Left colon (tissue), 2 donors: ENCODE data around the gene GPR146. TPM values are rescaled to one million over a fixed set of nuclear protein-coding genes. Genes with fewer than 3 reads are reported as not detected.
"Not testable (repeated sequence)": the region's sequence is repeated elsewhere in the genome, so short reads cannot be mapped to it uniquely, and the experiment has no call there.

Experiments used
- ATAC-seq: fragments of 200-7000 bp; cut with Tn5 transposase; one replicate; pipeline ENCODE4 v1.9.1; 2020; ENCODE audit warnings: mild to moderate bottlenecking, moderate library complexity
- DNase-seq, 2 donors: peaks; one replicate each; pipeline ENCODE4 v3.0.0-alpha.2; 2020
- intact Hi-C, 2 donors: fragments of 100-400 bp; cut with DNase I in 1 of 2; cut with micrococcal nuclease in 1 of 2; formaldehyde crosslinking; loops; one replicate each; pipeline versions ENCODE4 v1.11.2 to v1.14.0; 2022; cut with DNase I, micrococcal nuclease
- long read RNA-seq: library from polyadenylated mRNA; unstranded; transcript quantifications from one replicate; pipeline ENCODE4 v2.0.0, GENCODE V29; 2021
- total RNA-seq, 2 donors: library from RNA; stranded (reverse); fragmentation: NEBNext Ultra II Directional; extraction: Animal tissue kit (Norgen Biotek cat#: 25700); gene quantifications; one replicate each; pipeline ENCODE4 v1.2.1, GENCODE V29; 2021
- donor health status: DM: no; HTN: no; CAD: no.
- donor health status: DM: yes; HTN: yes; CAD: no.

GPR146 gene, protein sequence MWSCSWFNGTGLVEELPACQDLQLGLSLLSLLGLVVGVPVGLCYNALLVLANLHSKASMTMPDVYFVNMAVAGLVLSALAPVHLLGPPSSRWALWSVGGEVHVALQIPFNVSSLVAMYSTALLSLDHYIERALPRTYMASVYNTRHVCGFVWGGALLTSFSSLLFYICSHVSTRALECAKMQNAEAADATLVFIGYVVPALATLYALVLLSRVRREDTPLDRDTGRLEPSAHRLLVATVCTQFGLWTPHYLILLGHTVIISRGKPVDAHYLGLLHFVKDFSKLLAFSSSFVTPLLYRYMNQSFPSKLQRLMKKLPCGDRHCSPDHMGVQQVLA
- total RNA-seq = 1 to 10 TPM; 4.0 to 7.4 TPM
- long read RNA-seq, transcript GPR146-201 (2 exons, 1,969 nt) = major isoform, 5 of 12 reads
- long read RNA-seq, partial matches to known transcripts = 0 of 12 reads
- long read RNA-seq, other reads (novel, unspliced or antisense) = 2 of 12 reads

DNA sequence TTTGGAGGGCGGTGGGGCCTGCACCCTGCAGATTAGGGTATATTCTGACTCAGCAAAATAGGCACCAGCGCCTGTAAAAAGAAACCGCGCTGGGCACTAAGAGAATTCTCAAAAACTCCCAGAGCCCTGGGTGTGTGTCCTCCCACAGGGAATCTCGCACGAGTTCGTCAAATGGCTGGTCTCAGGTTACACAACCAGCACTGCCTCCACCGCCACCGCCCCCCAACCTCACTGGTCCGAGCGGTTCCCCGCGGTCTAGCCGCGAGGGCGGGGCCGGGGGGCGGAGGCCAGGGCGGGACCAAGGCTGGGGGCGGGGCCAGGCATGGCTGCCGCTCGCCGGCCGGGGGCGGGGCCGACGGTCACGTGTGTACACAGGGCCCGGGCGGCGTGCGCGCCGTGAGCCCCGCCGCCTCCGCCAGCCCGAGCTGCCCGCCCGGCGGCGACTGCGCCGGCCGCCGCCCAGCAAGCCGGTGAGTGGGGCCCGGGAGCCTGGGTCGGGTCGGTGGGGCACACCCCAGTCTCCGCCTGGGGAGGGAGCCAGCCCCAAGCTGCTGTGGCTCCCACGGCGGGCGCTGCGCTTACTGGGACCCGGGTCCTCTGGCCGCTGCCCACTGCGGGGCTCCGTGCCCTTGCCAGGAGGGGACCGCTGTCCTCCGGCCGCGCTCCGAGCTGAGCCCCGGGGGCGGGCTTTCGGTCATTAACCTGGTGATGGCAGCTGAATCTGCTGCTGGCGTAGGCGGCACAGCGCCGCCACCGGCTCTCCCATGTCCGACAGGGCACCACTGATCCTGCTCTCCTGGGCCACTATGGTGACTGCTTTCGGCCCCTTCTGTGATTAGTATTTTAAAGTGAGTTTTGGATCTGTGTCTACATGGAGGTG lies at the start of gene GPR146:
GPR146 (plus strand) TSS at position 358 of the 880 bp plus-strand sequence. CDS start 12,970 bp downstream, outside the sequence.
- DNase-seq = peak; percentile 96 to 98
- ATAC-seq = peak; percentile 87
- intact Hi-C loops = no loop called here

DNA sequence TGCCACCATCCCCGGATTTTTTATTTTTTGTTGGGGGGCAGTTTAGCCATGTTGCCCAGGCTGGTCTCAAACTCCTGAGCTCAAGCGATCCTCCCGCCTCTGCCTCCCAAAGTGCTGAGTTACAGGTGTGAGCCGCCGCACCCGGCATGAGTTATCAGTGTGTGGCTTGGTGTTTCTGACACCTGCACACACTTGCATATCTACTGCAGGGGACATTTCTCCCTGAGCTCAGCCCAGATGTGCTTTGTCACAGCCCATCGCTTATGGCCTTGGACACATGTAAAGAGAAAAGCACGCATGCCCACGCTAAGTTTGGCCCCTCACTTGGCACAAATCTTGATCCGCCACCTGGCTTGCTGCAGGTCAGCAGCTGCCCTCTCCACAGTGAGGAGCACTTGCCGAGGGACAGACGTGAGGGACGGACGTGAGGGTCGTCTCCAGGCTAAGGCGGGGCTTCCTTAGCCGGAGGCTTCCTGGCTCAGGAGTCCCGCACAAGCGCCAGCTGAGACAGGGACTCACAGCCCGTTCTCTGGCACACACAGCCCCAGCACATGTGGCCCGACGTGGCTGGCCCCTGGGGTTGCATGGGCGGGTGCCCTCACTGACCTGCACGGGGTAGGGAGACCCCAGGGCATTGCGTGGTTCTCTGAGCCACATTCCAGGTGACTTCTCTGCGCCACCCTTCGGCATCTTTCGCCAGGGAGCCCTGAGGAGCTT lies 49.6 kb upstream of the GPR146 start:
- ATAC-seq (no peak), DNase-seq (no peak)
- intact Hi-C loops = loop anchor here (5.0 kb wide), 2 partner anchors 68 to 73 kb away; no protein-coding TSS in a partner anchor

DNA sequence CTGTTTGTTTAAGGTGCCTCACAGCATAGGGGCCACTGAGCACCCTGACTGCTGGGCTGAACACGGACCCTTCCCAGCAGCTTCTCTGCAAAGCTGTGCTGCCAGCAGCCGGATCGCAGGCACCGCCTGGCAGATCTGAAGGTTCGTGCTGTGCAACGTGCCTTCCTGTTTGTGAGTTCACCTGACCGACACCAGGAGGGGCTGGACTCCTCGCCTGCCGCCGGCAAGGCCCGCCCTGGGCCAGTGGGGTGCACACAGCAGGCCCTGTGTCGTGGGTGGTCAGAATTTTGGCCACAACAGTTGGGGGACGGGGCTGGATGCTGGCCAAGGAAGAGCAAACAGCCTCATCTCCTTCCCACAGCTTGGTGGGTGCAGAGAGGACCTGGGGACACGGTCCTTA lies 48.8 kb upstream of the GPR146 start:
- intact Hi-C loops = loop anchor here in 1 of 2 donors (5.0 kb wide), 1 partner anchor 67 kb away; no protein-coding TSS in a partner anchor
- ATAC-seq (no peak), DNase-seq (no peak)

- no peak for ATAC-seq
- intact Hi-C loops = loop anchor here in 1 of 2 donors (5.0 kb wide), 1 partner anchor 66 kb away; no protein-coding TSS in a partner anchor
Observed at GRCh38 chr7:996079-996872, 48.1 kb upstream of the GPR146 start.

GRCh38 chr7:997404-998395 lies 46.6 kb upstream of the GPR146 start:
- peak; percentile 69 to 77 for DNase-seq
- intact Hi-C loops = loop anchor here in 1 of 2 donors (5.0 kb wide), 1 partner anchor 65 kb away; no protein-coding TSS in a partner anchor
- ATAC-seq = peak; percentile 73

More at GRCh38 chr7:996079-996872, 48.1 kb upstream of the GPR146 start:
- no peak for DNase-seq

DNA sequence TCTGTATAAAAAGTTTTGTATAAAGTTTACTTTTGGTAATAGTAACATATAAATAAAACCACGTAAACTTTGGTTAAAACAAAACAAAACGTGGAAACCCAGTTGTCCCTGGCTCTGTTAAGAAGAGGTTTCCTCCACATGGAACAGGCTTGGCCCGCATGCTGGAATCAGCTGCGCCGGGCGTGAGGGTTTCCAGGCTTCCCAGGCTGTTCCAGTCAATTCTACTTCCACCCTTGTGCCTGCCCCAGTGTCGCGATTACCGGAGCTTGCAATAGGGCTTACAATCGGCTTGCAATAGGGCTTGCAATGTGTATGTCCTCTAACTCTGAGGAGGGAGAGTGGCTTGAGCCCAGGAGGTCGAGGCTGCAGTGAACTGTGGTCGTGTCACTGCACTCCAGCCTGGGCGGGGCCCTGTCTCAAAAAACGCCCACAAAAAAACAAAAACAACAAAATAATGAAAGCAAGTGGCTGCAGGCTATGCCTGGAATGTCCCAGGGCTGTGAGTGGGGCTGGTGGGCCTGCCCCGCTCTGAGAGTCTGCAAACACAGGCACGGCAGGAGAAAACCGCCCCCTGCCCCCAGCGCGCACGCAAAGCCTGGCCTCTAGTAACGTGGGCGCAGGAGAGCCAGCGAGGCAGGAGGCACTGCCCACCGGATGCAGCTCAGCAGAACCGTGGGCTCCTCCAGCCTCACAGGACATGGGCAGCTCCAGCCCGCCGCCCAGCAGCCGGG lies 45.0 kb upstream of the GPR146 start:
- intact Hi-C loops = loop anchor here in 1 of 2 donors (5.0 kb wide), 1 partner anchor 63 kb away; no protein-coding TSS in a partner anchor
- DNase-seq (no peak), ATAC-seq (no peak)

DNA sequence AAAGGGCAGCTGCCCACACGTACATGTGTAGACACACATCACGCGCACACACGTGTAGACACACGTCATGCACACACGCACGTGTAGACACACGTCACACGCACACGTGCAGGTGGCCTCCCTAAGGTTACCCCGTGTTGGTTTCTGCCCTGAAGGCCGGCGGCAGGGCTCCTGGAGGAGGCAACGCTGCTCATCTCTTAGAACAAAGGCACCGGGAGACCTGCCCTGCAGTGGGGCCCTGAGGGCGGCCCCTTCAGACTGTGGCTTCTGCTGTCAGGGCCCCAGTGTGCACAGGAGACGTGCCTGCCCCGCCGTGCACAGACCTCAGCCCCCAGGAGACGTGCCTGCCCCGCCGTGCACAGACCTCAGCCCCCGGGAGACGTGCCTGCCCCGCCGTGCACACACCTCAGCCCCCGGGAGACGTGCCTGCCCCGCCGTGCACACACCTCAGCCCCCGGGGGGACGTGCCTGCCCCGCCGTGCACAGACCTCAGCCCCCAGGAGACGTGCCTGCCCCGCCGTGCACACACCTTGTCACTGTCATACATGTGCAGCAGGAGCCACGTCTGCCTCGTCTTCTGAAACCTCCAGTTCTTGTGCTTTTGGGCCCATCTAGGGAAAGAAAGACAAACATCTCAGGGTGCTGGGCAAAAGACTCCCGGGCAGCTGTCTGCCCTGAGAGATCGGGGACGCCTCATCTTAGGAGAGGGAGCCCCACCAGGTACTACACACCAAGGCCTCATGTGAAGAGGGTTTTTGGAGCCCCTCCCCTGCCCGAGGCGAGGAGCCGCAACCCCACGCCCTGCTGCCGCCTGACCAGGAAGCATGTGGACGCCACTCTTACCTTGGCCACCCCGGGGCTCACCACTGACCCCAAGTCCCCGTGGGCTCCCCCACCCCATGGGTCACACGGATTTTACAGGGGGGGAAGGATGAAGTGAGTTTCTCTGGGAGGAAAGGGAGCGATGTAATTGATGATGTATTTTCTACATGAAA lies 44.1 kb upstream of the GPR146 start:
- no peak for DNase-seq
- ATAC-seq = no peak
- intact Hi-C loops = loop anchor here in 1 of 2 donors (5.0 kb wide), 1 partner anchor 62 kb away; no protein-coding TSS in a partner anchor

DNA sequence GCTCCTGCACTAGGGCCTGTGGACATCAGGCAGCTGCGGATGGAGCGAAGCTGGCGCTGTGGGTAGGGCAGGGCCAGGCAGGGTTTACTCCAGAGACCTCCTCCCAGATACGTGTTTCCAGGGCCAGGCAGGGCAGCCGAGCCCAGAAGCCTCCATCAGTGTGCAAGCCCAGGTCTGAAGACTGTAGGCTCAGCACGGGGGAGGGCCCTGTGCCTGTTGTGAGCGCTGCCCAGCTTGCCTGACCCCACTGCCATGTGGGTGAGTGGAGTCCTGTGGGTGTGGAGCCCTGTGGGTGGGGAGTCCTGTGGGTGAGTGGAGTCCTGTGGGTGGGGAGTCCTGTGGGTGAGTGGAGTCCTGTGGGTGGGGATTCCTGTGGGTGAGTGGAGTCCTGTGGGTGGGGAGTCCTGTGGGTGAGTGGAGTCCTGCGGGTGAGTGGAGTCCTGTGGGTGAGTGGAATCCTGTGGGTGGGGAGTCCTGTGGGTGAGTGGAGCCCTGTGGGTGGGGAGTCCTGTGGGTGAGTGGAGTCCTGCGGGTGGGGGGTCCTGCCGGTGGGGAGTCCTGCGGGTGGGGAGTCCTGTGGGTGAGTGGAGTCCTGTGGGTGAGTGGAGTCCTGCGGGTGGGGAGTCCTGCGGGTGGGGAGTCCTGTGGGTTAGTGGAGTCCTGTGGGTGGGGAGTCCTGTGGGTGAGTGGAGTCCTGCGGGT lies 43.1 kb upstream of the GPR146 start:
- DNase-seq, ATAC-seq, intact Hi-C loops: not testable (repeated sequence)

DNA sequence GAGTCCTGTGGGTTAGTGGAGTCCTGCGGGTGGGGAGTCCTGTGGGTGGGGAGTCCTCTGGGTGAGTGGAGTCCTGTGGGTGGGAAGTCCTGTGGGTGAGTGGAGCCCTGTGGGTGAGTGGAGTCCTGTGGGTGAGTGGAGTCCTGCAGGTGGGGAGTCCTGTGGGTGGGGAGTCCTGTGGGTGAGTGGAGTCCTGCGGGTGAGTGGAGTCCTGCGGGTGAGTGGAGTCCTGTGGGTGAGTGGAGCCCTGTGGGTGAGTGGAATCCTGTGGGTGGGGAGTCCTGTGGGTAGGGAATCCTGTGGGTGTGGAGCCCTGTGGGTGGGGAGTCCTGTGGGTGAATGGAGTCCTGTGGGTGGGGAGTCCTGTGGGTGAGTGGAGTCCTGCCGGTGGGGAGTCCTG lies 42.3 kb upstream of the GPR146 start:
- DNase-seq, ATAC-seq, intact Hi-C loops: not testable (repeated sequence)

DNA sequence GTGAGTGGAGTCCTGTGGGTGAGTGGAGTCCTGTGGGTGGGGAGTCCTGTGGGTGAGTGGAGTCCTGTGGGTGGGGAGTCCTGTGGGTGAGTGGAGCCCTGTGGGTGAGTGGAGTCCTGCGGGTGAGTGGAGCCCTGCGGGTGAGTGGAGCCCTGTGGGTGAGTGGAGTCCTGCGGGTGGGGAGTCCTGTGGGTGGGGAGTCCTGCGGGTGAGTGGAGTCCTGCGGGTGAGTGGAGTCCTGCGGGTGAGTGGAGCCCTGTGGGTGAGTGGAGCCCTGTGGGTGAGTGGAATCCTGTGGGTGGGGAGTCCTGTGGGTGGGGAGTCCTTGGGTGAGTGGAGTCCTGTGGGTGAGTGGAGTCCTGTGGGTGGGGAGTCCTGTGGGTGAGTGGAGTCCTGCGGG lies 41.9 kb upstream of the GPR146 start:
- intact Hi-C loops, DNase-seq, ATAC-seq: not testable (repeated sequence)

- intact Hi-C loops = no loop called here
- ATAC-seq (no peak), DNase-seq (no peak)
Observed at GRCh38 chr7:1004018-1004852, 40.1 kb upstream of the GPR146 start.

DNA sequence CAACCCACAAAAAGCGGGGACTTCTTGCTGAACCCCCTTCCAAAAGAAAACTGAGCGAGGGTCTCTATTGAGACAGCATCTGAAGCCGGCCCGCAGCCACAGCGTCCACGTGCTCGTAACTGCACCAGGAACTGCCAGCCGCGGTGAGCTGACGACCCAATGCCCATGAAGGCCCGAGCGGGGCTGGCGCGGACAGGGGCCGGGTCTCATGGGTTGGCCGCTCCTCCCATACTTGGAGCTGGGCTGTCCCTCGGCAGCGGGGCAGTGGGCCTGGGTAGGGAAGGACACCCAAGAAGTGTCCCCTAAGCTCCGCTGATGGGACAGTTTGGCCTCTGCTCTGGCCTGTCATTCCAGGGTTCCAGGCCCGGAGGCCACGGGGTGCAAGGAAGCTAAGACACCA lies 39.0 kb upstream of the GPR146 start:
- DNase-seq = no peak
- intact Hi-C loops = no loop called here

GRCh38 chr7:1007901-1008300 lies 36.4 kb upstream of the GPR146 start:
- ATAC-seq (peak; percentile 96), DNase-seq (peak; percentile 64 to 85)
- intact Hi-C loops = no loop called here

More for the DNA sequence above, 39.0 kb upstream of the GPR146 start:
- ATAC-seq = no peak
